CD14-positive monocyte (primary cell): ENCODE measurements around the gene FAM13C. TPM values are rescaled to one million over a fixed set of nuclear protein-coding genes. Genes with fewer than 3 reads are reported as not detected.

Experiments used
- DNase-seq, 3 donors: peaks; one replicate each; pipeline ENCODE4 v3.0.0-alpha.2; 2011 to 2022
- H2AFZ ChIP-seq: 2 replicates; pipeline ENCODE4 v1.6.0; 2012; ENCODE audit warnings: mild to moderate bottlenecking, low read depth, low read length, inconsistent platforms; ENCODE audit not compliant: insufficient read depth, poor library complexity, severe bottlenecking
- H3K27ac ChIP-seq, 2 donors: 1 replicate in 1 of 2; 2 replicates in 1 of 2; pipeline ENCODE4 v1.5.1; 2012 to 2013; ENCODE audit warnings: low read length in 2 of 2, control low read depth in 1 of 2, inconsistent platforms in 1 of 2, low read depth in 1 of 2, mild to moderate bottlenecking in 1 of 2
- H3K27me3 ChIP-seq, 2 donors: one replicate each; pipeline versions ENCODE4 v1.6.0 to v1.6.1; 2011 to 2013; ENCODE audit warnings: low read length in 2 of 2; ENCODE audit not compliant: control insufficient read depth in 2 of 2, insufficient read depth in 2 of 2
- H3K36me3 ChIP-seq, 2 donors: replicated peaks in 1 of 2; 1 replicate in 1 of 2; 2 replicates in 1 of 2; pipeline versions ENCODE4 v1.5.1 to v1.6.1; 2012 to 2013; ENCODE audit warnings: low read length in 2 of 2, control low read depth in 1 of 2, inconsistent platforms in 1 of 2, mild to moderate bottlenecking in 1 of 2; ENCODE audit not compliant: insufficient read depth in 2 of 2, control insufficient read depth in 1 of 2
- H3K4me1 ChIP-seq, 2 donors: 1 replicate in 1 of 2; 2 replicates in 1 of 2; pipeline versions ENCODE4 v1.5.1 to v1.6.1; 2012 to 2013; ENCODE audit warnings: low read length in 2 of 2, control low read depth in 1 of 2, inconsistent platforms in 1 of 2, mild to moderate bottlenecking in 1 of 2, moderate library complexity in 1 of 2; ENCODE audit not compliant: insufficient read depth in 2 of 2, control insufficient read depth in 1 of 2
- H3K4me2 ChIP-seq: replicated peaks from 2 replicates; pipeline ENCODE3; 2012; ENCODE audit warnings: low read length, moderate library complexity, mild to moderate bottlenecking; ENCODE audit not compliant: poor library complexity, severe bottlenecking; ENCODE audit errors: extremely low read depth
- H3K4me3 ChIP-seq, 3 experiments: fragments of 200-600 bp in 1 of 3; sonication (generic) in 1 of 3; replicated peaks in 1 of 3; 1 replicate in 2 of 3; 2 replicates in 1 of 3; pipeline ENCODE4 v1.5.1; 2011 to 2013; ENCODE audit warnings: low read length in 3 of 3, mild to moderate bottlenecking in 3 of 3, control low read depth in 2 of 3, low read depth in 2 of 3, inconsistent platforms in 1 of 3, moderate library complexity in 1 of 3
- H3K79me2 ChIP-seq: 2 replicates; pipeline ENCODE4 v1.6.0; 2012; ENCODE audit warnings: mild to moderate bottlenecking, control low read depth, inconsistent platforms, low read length, moderate library complexity; ENCODE audit not compliant: insufficient read depth
- H3K9ac ChIP-seq: 2 replicates; pipeline ENCODE4 v1.6.0; 2017; ENCODE audit warnings: low read length, mild to moderate bottlenecking; ENCODE audit not compliant: insufficient read depth, poor library complexity, severe bottlenecking
- H3K9me3 ChIP-seq, 2 donors: replicated peaks in 1 of 2; 1 replicate in 1 of 2; 2 replicates in 1 of 2; pipeline versions ENCODE4 v1.5.1 to v1.6.1; 2012 to 2013; ENCODE audit warnings: low read length in 2 of 2, control low read depth in 1 of 2; ENCODE audit not compliant: control insufficient read depth in 1 of 2, insufficient read depth in 1 of 2
- H4K20me1 ChIP-seq: 2 replicates; pipeline ENCODE4 v1.6.0; 2012; ENCODE audit warnings: mild to moderate bottlenecking, low read length, control low read depth, moderate library complexity; ENCODE audit not compliant: insufficient read depth
- H3K27ac Mint-ChIP-seq, 7 donors: one replicate each; pipeline ENCODE4 v1.8.0; 2020; ENCODE audit warnings: mild to moderate bottlenecking in 7 of 7, mixed read lengths in 7 of 7, moderate library complexity in 6 of 7, inconsistent platforms in 2 of 7
- H3K27me3 Mint-ChIP-seq, 3 donors: one replicate each; pipeline ENCODE4 v1.8.0; 2021 to 2022; ENCODE audit warnings: low read depth in 3 of 3, mild to moderate bottlenecking in 3 of 3, mixed read lengths in 3 of 3, moderate library complexity in 3 of 3, inconsistent platforms in 1 of 3
- H3K36me3 Mint-ChIP-seq, 2 donors: one replicate each; pipeline ENCODE4 v1.8.0; 2020; ENCODE audit warnings: mixed read lengths in 2 of 2, inconsistent platforms in 1 of 2, mild to moderate bottlenecking in 1 of 2
- H3K4me1 Mint-ChIP-seq: one replicate; pipeline ENCODE4 v1.8.0; 2020; ENCODE audit warnings: mild to moderate bottlenecking, mixed read lengths
- H3K4me3 Mint-ChIP-seq, 2 donors: one replicate each; pipeline ENCODE4 v1.8.0; 2020; ENCODE audit warnings: mild to moderate bottlenecking in 2 of 2, mixed read lengths in 2 of 2, moderate library complexity in 1 of 2
- H3K9me3 Mint-ChIP-seq, 7 donors: one replicate each; pipeline ENCODE4 v1.8.0; 2020 to 2022; ENCODE audit warnings: mixed read lengths in 7 of 7, mild to moderate bottlenecking in 6 of 7, moderate library complexity in 6 of 7, inconsistent platforms in 2 of 7
- CTCF ChIP-seq: fragments of 200-600 bp; IDR thresholded peaks from one replicate; pipeline ENCODE4 v1.8.0; 2022; ENCODE audit warnings: antibody characterized with exemption, mild to moderate bottlenecking
- WGBS: methylation state at CpG from one replicate; pipeline ENCODE4 v1.1.5; 2013; ENCODE audit warnings: missing lambda C conversion rate; ENCODE audit not compliant: insufficient coverage; 5-methylcytosine and 5-hydroxymethylcytosine counted together
- intact Hi-C, 2 donors: fragments of 100-400 bp; cut with micrococcal nuclease; formaldehyde crosslinking; loops; one replicate each; pipeline versions ENCODE4 v1.15.0 to v1.15.1; 2023
- polyA plus RNA-seq, 3 donors: library from polyadenylated mRNA; depleted of rRNA in 1 of 3; unstranded in 2 of 3; stranded (reverse) in 1 of 3; fragments of 300-500 nt in 2 of 3; fragments of >200 nt in 1 of 3; fragmentation: Illumina TruSeq in 2 of 3; gene quantifications; 1 replicate in 2 of 3; 2 replicates in 1 of 3; pipeline ENCODE4 v1.2.3, GENCODE V29; 2012 to 2021

Gene FAM13C
- polyA plus RNA-seq, 3 donors: not detected

- no peak overlapping the region for H3K4me3 Mint-ChIP-seq
- H3K27ac Mint-ChIP-seq: no peak overlapping the region
- Histone ChIP-seq H4K20me1 (no peaks in the 10 kb centered on the region), H3K9ac (no peak overlapping the region), H3K27ac (no peak overlapping the region), H3K4me1 (no peaks in the 10 kb centered on the region), H3K79me2 (no peaks in the 10 kb centered on the region), H3K4me2 (no peak overlapping the region), H3K4me3 (no peak overlapping the region), H2AFZ (no peak overlapping the region), H3K36me3 (no peaks in the 10 kb centered on the region), H3K27me3 (no peaks in the 10 kb centered on the region), H3K9me3 (no peaks in the 10 kb centered on the region)
- 92% methylated on average over 4 of the region's 6 CpGs for WGBS
- TF ChIP-seq CTCF: no peak
- peaks cover 0 to 3% (median 2%) of the 10 kb centered on the region in 7 donors for H3K9me3 Mint-ChIP-seq
- no peak for DNase-seq
- no peaks in the 10 kb centered on the region for H3K4me1 Mint-ChIP-seq
- H3K27me3 Mint-ChIP-seq: peaks cover 0 to 3% (median 2%) of the 10 kb centered on the region in 3 donors
- intact Hi-C loops: no loop called here
- H3K36me3 Mint-ChIP-seq: no peaks in the 10 kb centered on the region
Observed at GRCh38 chr10:59269651-59270050, 92.7 kb downstream of the FAM13C start.

DNA sequence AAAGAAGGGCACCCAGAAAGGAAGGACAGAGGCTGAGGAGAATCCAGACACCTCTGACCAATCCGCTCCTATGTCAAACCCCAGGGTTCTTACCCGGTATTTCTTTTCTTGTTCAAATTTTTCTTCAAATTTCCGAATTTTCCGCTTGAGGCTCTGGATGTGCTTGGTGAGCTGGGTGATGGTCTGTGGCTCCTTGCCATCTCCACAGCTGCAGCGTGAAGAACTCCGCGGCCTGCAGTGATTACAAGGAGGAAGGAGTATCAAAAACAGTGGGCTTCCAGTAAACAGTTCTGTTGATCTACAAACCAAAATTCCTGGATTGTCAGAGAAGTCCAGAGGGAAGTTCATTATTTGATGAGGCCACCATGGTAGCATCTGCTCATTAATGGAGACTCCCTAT, 93.9 kb downstream of the FAM13C start:
- H3K9ac ChIP-seq: no peak overlapping the region
- Mint-ChIP-seq H3K36me3 (no peaks in the 10 kb centered on the region), H3K9me3 (peaks cover 0 to 2% (median 0%) of the 10 kb centered on the region in 7 donors), H3K4me1 (no peaks in the 10 kb centered on the region), H3K27me3 (peaks cover 0 to 2% (median 1%) of the 10 kb centered on the region in 3 donors), H3K4me3 (no peak overlapping the region), H3K27ac (no peak overlapping the region)
- H3K4me3 ChIP-seq: no peak overlapping the region
- no peak overlapping the region for H2AFZ ChIP-seq
- intact Hi-C loops: no loop called here
- no peaks in the 10 kb centered on the region for H3K4me1 ChIP-seq
- H3K27me3 ChIP-seq: no peaks in the 10 kb centered on the region
- no peaks in the 10 kb centered on the region for H3K79me2 ChIP-seq
- no peaks in the 10 kb centered on the region for H3K36me3 ChIP-seq
- no peak for DNase-seq
- 100% methylated on average over 4 of the region's 7 CpGs for WGBS
- H3K27ac ChIP-seq: no peak overlapping the region
- H3K9me3 ChIP-seq: no peaks in the 10 kb centered on the region
- no peak overlapping the region for H3K4me2 ChIP-seq
- no peak for TF ChIP-seq CTCF
- no peaks in the 10 kb centered on the region for H4K20me1 ChIP-seq
